A549 treated with CpdA at 1 μM for 4 hours (cell line): ENCODE measurements around the gene SNUPN. TPM values are rescaled to one million over a fixed set of nuclear protein-coding genes. Genes with fewer than 3 reads are reported as not detected.

Source experiments
- total RNA-seq: library from RNA; stranded (reverse); fragments of 200-300 nt; extraction: Qiagen RNA extraction; gene quantifications from 5 replicates; pipeline ENCODE4 v1.2.3, GENCODE V29; 2022; ENCODE audit warnings: low read depth

Gene SNUPN
- 31.5 to 35.0 TPM (median 33.5 TPM) in 5 replicates for total RNA-seq

DNA sequence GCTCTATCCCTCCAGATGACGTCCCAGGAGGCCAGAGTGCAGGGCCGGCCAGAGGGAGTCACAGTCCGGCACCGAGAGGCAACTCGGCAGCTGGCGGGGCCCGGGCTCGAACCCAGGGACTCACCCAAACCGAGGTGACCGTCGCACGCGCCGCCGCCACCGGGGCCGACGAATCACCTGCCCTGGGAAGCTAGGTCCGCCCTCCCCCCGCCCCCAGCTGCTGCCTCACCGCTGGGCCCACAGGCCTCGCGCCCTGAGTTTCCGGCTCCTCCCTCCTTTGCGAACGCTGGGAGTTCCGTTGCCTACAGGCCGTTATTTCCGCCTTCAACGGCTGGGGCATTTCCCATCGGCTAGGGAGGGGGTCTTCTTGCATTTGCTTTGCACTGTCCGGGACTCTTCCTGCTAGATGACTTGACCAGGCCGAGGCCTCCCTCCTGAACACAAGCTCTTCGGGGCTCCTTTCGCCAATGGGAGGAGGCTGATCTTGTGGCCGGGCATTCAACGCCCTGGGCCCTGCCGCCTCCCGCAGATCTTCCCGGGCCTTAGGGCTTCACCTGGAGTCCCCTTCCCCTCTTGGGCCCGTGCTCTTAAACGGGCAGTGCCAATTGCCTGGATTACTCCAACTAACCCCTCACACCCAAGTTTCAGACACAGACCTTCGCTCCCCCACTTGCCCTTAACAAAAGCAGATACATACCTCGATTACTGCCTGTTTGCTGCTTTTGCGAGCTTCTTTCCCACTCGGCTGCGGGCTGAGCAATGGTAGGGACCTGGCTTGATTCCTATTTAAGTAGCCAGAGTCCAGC is at the start of gene SNUPN:
Gene SNUPN, minus strand, starts transcription at position 184 of the 806 bp plus-strand sequence. CDS start 4,674 bp downstream, outside the sequence.

GRCh38 chr15:75647370-75648155 is 22.0 kb upstream of the SNUPN start, which contains the start of gene SNX33:
Gene SNX33 (plus strand): TSS chr15:75647912. CDS start chr15:75649103, 1,191 bp downstream.

DNA sequence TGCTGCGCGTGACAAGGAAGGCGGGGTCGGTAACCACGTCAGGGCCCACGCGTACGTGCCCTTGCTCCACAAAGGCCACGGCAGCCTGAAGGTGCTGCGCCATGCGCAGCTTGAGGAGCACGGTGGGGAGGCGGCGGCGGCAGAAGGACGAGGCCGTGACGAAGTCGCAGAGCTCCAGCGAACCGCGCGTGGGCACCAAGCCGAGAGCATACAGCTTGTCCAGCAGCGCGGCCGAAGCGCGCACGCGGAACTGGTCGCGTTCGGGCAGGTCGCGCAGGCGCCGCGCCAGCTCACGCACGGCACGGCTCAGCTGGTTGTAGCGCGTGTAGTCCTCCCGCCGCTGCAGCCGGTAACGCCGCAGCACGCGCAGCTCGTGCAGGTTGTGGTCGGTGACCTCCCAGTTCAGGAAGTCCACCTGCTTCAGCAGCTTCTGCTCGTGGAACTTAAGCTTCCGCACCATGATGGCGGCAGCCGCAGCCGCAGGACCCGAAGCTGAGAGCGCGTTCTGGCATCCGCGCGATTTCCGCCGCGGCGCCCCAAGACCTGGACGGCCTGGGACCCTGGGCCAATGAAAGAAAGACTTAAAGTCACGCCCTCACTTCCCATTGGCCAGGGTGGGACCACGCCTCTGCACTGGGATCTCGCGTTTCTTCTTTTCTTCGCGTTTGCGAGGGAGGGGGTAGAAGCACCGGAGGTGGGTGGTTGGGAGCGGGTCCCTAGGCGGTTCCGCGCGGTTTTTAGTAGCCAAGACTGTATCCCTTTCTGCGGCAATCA is 14.4 kb upstream of the SNUPN start, which contains the start of gene IMP3:
Gene IMP3, minus strand, starts transcription at position 516 of the 774 bp plus-strand sequence. Its CDS starts 56 bp downstream, at position 460.

DNA sequence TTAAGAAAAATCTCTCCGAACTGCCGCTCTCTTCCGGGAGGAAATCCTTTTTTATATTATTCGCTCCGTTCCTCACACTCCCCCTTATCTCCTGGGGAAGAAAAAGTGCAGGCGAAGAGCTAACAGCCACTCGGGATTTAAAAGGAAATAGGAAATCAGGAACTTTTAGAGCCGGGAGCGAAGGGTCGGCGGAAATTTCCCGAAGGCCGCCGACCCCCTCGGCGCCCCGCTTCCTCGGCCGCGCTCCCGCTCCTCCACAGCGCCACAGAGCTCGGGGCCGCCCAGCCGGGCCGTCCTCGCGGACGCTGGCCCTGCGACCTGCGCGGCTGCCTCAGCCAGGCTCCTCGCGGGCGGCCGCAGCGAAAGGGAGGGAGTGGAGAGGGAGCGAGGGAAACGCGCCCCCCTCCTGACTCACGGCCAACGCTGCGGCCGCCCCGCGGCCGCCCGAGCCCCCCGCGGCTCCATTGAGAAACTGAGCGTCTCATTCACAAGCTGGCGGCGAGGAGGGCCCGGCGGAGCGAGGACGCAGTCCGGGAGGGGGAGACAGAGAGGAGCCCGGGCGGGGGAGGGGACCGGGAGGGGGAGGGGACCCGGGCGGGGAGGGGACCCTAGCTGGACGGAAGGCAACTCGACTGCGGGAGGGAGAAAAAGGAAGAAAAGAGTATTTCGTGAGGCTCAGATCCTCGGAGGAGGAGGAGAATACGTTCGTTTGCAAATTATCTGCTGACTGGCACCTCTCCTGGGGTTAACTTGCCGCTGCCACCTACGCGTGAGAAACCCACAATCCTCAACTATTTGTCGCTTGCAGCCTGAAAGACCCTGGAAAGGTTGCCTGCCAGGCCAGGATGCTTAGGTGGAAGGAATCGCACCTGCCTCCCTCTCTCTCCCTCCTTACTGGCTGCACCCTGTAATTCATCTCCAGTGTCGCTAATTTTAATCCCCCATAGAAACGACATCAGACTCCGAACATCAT is 46.3 kb downstream of the SNUPN start, which contains the start of gene PTPN9:
Gene PTPN9, minus strand, starts transcription at position 368 of the 973 bp plus-strand sequence. CDS start 539 bp downstream, outside the sequence.

Other genes with a start within 250 kb of the SNUPN start
- 25.8 to 38.2 TPM (median 33.5 TPM) in 5 replicates for gene SIN3A, start 174.0 kb downstream of the SNUPN start, total RNA-seq
- 36.3 to 49.9 TPM (median 45.3 TPM) in 5 replicates for gene PTPN9, start 46.4 kb downstream of the SNUPN start, total RNA-seq
- 91.4 to 134 TPM (median 131 TPM) in 5 replicates for gene IMP3, start 14.5 kb upstream of the SNUPN start, total RNA-seq
- gene SNX33, start 22.2 kb upstream of the SNUPN start, total RNA-seq, result 12.8 to 17.0 TPM (median 16.1 TPM) in 5 replicates
- gene CSPG4, start 87.1 kb upstream of the SNUPN start, total RNA-seq, result 0.09 to 0.13 TPM (median 0.12 TPM) in 5 replicates
- gene UBE2Q2, start 217.7 kb upstream of the SNUPN start, total RNA-seq, result 32.3 to 37.0 TPM (median 34.1 TPM) in 5 replicates